SU-DHL-6 (cell line): ENCODE measurements around the gene TRPM7.

Source experiments
- EZH2phosphoT487 ChIP-seq: fragments of 200-600 bp; sonication (generic), shearing (Covaris generic); conservative IDR thresholded peaks from 2 replicates; pipeline ENCODE4 v1.6.1; 2018; ENCODE audit warnings: mild to moderate bottlenecking, antibody characterized with exemption, low read length, moderate library complexity, mixed read lengths
- TF ChIP-seq, protein P1 (sequence below): fragments of 200-600 bp; sonication (generic); IDR thresholded peaks from one replicate; pipeline ENCODE4 v1.5.1; 2017; ENCODE audit warnings: antibody characterized with exemption, mild to moderate bottlenecking, low read length, moderate library complexity; ENCODE audit not compliant: insufficient read depth, poor library complexity, severe bottlenecking

- TF ChIP-seq, protein P1, sequence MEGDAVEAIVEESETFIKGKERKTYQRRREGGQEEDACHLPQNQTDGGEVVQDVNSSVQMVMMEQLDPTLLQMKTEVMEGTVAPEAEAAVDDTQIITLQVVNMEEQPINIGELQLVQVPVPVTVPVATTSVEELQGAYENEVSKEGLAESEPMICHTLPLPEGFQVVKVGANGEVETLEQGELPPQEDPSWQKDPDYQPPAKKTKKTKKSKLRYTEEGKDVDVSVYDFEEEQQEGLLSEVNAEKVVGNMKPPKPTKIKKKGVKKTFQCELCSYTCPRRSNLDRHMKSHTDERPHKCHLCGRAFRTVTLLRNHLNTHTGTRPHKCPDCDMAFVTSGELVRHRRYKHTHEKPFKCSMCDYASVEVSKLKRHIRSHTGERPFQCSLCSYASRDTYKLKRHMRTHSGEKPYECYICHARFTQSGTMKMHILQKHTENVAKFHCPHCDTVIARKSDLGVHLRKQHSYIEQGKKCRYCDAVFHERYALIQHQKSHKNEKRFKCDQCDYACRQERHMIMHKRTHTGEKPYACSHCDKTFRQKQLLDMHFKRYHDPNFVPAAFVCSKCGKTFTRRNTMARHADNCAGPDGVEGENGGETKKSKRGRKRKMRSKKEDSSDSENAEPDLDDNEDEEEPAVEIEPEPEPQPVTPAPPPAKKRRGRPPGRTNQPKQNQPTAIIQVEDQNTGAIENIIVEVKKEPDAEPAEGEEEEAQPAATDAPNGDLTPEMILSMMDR: no peak
- no peak for TF ChIP-seq EZH2phosphoT487
Observed at GRCh38 chr15:50633653-50634052, 52.9 kb downstream of the TRPM7 start.
